GM12878 (cell line): Measurements from ENCODE around the gene DENND6A. TPM values are rescaled to one million over a fixed set of nuclear protein-coding genes. Genes with fewer than 3 reads are reported as not detected.

Experiments used
- ATF7 ChIP-seq: fragments of 450-650 bp; IDR thresholded peaks from 2 replicates; pipeline ENCODE4 v1.6.1; 2016; ENCODE audit warnings: low read depth, mild to moderate bottlenecking
- BMI1 ChIP-seq: fragments of 450-650 bp; IDR thresholded peaks from 2 replicates; pipeline ENCODE4 v1.6.1; 2016; ENCODE audit warnings: mild to moderate bottlenecking, moderate library complexity, borderline replicate concordance
- CREB1 ChIP-seq: IDR thresholded peaks from 2 replicates; pipeline ENCODE4 v1.6.1; 2012; ENCODE audit warnings: low read depth, mild to moderate bottlenecking, inconsistent platforms
- EGR1 ChIP-seq, 2 experiments: IDR thresholded peaks; 1 replicate in 1 of 2; 2 replicates in 1 of 2; pipeline ENCODE4 v1.6.1; 2011 to 2012; ENCODE audit warnings: low read depth in 2 of 2, low read length in 2 of 2, borderline replicate concordance in 1 of 2, mild to moderate bottlenecking in 1 of 2, moderate library complexity in 1 of 2
- EP300 ChIP-seq, 2 experiments: fragments of 150-350 bp in 1 of 2; IDR thresholded peaks; 2 replicates each; pipeline ENCODE4 v1.6.1; 2011 to 2012; ENCODE audit warnings: low read depth in 2 of 2, low read length in 2 of 2, borderline replicate concordance in 1 of 2, improper control_type of control experiment in 1 of 2, inconsistent platforms in 1 of 2; ENCODE audit not compliant: control insufficient read depth in 1 of 2
- IRF4 ChIP-seq: IDR thresholded peaks from 2 replicates; pipeline ENCODE4 v1.6.1; 2011; ENCODE audit warnings: low read depth, low read length
- LARP7 ChIP-seq: fragments of 450-650 bp; IDR thresholded peaks from 2 replicates; pipeline ENCODE4 v1.6.1; 2017; ENCODE audit warnings: mild to moderate bottlenecking
- MYC ChIP-seq: IDR thresholded peaks from 2 replicates; pipeline ENCODE4 v1.6.1; 2011; ENCODE audit warnings: mild to moderate bottlenecking, low read length, moderate library complexity, inconsistent platforms; ENCODE audit not compliant: insufficient read depth, insufficient replicate concordance, insufficient read length, severe bottlenecking
- NR2C1 ChIP-seq: fragments of 450-650 bp; IDR thresholded peaks from 2 replicates; pipeline ENCODE4 v1.6.1; 2017; ENCODE audit warnings: antibody characterized with exemption, mild to moderate bottlenecking, moderate library complexity
- NR2C2 ChIP-seq: IDR thresholded peaks from 2 replicates; pipeline ENCODE4 v1.6.1; 2011; ENCODE audit warnings: borderline replicate concordance, low read depth; ENCODE audit not compliant: control insufficient read depth, insufficient read length
- NR2F1 ChIP-seq: fragments of 450-650 bp; conservative IDR thresholded peaks from 2 replicates; pipeline ENCODE4 v1.6.1; 2017; ENCODE audit warnings: mild to moderate bottlenecking
- PAX8 ChIP-seq: fragments of 450-650 bp; IDR thresholded peaks from 2 replicates; pipeline ENCODE4 v1.6.1; 2017; ENCODE audit warnings: mild to moderate bottlenecking, moderate library complexity
- POLR2A ChIP-seq: IDR thresholded peaks from 2 replicates; pipeline ENCODE4 v1.6.1; 2011; ENCODE audit warnings: low read depth, mild to moderate bottlenecking, low read length
- POLR2AphosphoS5 ChIP-seq: IDR thresholded peaks from 2 replicates; pipeline ENCODE4 v1.6.1; 2011; ENCODE audit warnings: mild to moderate bottlenecking, low read length, inconsistent platforms
- RAD51 ChIP-seq: fragments of 450-650 bp; IDR thresholded peaks from 2 replicates; pipeline ENCODE4 v1.6.1; 2016; ENCODE audit warnings: moderate library complexity, mild to moderate bottlenecking, inconsistent platforms
- RB1 ChIP-seq: fragments of 450-650 bp; formaldehyde crosslinking; IDR thresholded peaks from 2 replicates; pipeline ENCODE4 v1.6.1; 2017; ENCODE audit warnings: mild to moderate bottlenecking, borderline replicate concordance
- RELA ChIP-seq: fragments of 450-650 bp; IDR thresholded peaks from 2 replicates; pipeline ENCODE4 v1.8.0; 2014; ENCODE audit warnings: borderline replicate concordance; ENCODE audit not compliant: partially characterized antibody
- RFX5 ChIP-seq: IDR thresholded peaks from 2 replicates; pipeline ENCODE4 v1.6.1; 2011; ENCODE audit warnings: low read depth, low read length, improper control_type of control experiment
- SIX5 ChIP-seq: IDR thresholded peaks from 2 replicates; pipeline ENCODE4 v1.6.1; 2011; ENCODE audit warnings: mild to moderate bottlenecking, low read depth, low read length, moderate library complexity; ENCODE audit not compliant: severe bottlenecking
- SMAD1 ChIP-seq: fragments of 450-650 bp; IDR thresholded peaks from 2 replicates; pipeline ENCODE4 v1.6.1; 2018; ENCODE audit warnings: mild to moderate bottlenecking, low read depth; ENCODE audit not compliant: partially characterized antibody
- SPI1 ChIP-seq: IDR thresholded peaks from 2 replicates; pipeline ENCODE4 v1.6.1; 2011; ENCODE audit warnings: low read depth, mild to moderate bottlenecking, low read length, moderate library complexity, borderline replicate concordance; ENCODE audit not compliant: insufficient read depth
- SREBF1 ChIP-seq: IDR thresholded peaks from 2 replicates; pipeline ENCODE4 v1.6.1; 2012; ENCODE audit warnings: mild to moderate bottlenecking, low read length
- SUZ12 ChIP-seq: fragments of 200-600 bp; sonication (generic); IDR thresholded peaks from one replicate; pipeline ENCODE4 v1.6.1; 2018; ENCODE audit warnings: antibody characterized with exemption, mild to moderate bottlenecking; ENCODE audit not compliant: unreplicated experiment
- TCF3 ChIP-seq: IDR thresholded peaks from 2 replicates; pipeline ENCODE4 v1.6.1; 2012; ENCODE audit warnings: low read depth, mild to moderate bottlenecking, low read length, borderline replicate concordance; ENCODE audit not compliant: insufficient read depth
- ZNF384 ChIP-seq: IDR thresholded peaks from 2 replicates; pipeline ENCODE4 v1.6.1; 2012; ENCODE audit warnings: low read depth, mild to moderate bottlenecking, low read length, improper control_type of control experiment, borderline replicate concordance
- ZNF622 ChIP-seq: fragments of 450-650 bp; IDR thresholded peaks from 2 replicates; pipeline ENCODE4 v1.6.1; 2017; ENCODE audit warnings: mild to moderate bottlenecking, inconsistent platforms
- polyA plus RNA-seq, 11 experiments: library from polyadenylated mRNA; depleted of rRNA in 4 of 11; unstranded in 6 of 11; stranded (reverse) in 5 of 11; fragments of >200 nt; fragmentation: Nextera tagmentation in 4 of 11; fragmentation: Illumina TruSeq in 1 of 11; extraction: Ambion mirVana in 4 of 11; extraction: Trizol in 1 of 11; gene quantifications; 1 replicate in 1 of 11; 2 replicates in 10 of 11; pipeline versions ENCODE4 v1.2.1 to v1.2.3, GENCODE V29; 2011 to 2016; ENCODE audit warnings: inconsistent platforms in 2 of 11, missing spikeins in 2 of 11, low read depth in 1 of 11
- total RNA-seq, 4 experiments: library from RNA; depleted of rRNA in 3 of 4; stranded (reverse); fragments of >200 nt in 3 of 4; fragmentation: Illumina TruSeq in 1 of 4; extraction: Trizol in 1 of 4; gene quantifications; 2 replicates each; pipeline versions ENCODE4 v1.2.1 to v1.2.3, GENCODE V29; 2013 to 2021
- TF ChIP-seq, protein P1 (sequence below): fragments of 450-650 bp; IDR thresholded peaks from 2 replicates; pipeline ENCODE4 v1.6.1; 2018; ENCODE audit warnings: borderline replicate concordance, mild to moderate bottlenecking; ENCODE audit not compliant: partially characterized antibody
- TF ChIP-seq, protein P2 (sequence below): fragments of 450-650 bp; IDR thresholded peaks from 2 replicates; pipeline ENCODE4 v1.6.1; 2017; ENCODE audit warnings: borderline replicate concordance

DENND6A gene
- total and polyA plus RNA-seq, 10 of the 15 experiments (the other 5 are each of a cell fraction or from before 2014, with no cell fraction given) = 1.8 to 15.3 (median 10.3) TPM

DNA sequence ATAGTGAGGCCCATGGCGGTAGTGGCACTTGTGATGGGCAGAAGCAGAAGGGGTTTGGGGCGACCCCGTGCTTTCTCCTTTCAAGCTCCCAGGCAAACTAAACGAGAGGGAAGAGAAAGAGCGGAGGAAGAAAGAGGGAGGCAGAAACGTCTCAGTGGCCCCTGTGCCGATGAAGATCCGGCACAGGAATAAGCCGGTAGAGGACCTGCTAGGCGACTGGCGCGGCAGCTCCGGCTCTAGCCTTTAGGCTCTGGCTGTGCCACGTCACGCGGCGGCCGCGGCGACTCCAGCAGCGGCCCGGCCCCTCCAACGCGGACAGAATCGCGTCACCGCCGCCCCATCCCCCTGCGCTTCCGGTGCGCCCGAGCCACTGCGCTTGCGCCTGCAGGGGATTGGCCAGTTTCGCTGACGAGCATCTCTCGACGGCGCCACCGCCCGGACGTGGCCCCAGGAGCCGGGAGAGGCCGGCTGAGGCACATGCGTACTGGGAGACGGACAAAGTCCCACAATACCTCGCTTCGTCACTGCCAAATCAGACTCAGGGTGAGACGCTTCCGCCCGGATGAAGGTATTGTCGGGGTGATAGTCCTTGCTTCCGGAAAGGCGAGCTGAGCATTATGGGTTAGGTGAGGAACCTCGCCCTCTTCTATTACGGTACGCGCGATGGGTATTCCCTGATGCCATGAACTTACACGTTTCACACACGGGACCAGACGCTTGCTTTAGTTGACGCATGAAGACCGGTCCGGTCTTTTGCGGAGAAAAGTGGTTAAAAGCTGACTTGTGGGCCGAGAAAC lies 95.6 kb downstream of the DENND6A start, which contains the start of gene ARF4 (continued):
- TF ChIP-seq EP300 (IDR thresholded peaks at IDR 0.05; ENCODE audit: borderline replicate concordance in 1 of 2, control insufficient read depth in 1 of 2, low read depth in 2 of 2, low read length in 2 of 2) (peak in 1 of 2 experiments; percentile 63; a peak in 2 of 4 replicates), TCF3 (peak; percentile 80; the same call in 1 of the 2 replicates), SUZ12 (no peak), POLR2AphosphoS5 (peak; percentile 99), MYC (peak; percentile 80), ATF7 (peak; percentile 76), EGR1 (IDR thresholded peaks at IDR 0.05; ENCODE audit: borderline replicate concordance in 1 of 2, low read depth in 2 of 2, low read length in 2 of 2) (peak in 1 of 2 experiments; percentile 43; a peak in 1 of 3 replicates), NR2C1 (peak; percentile 41; the same call in 1 of the 2 replicates), ZNF622 (no peak), IRF4 (peak; percentile 23; the same call in 1 of the 2 replicates), SPI1 (peak; percentile 29; the same call in 1 of the 2 replicates), RAD51 (no peak), RELA (peak; percentile 38), LARP7 (peak; percentile 60), ZNF384 (no peak), NR2F1 (0 out of 2 replicates have a peak, but pooled peaks have one; percentile 15), SIX5 (peak; percentile 63), RB1 (0 out of 2 replicates have a peak, but pooled peaks have one; percentile 65), CREB1 (peak; percentile 97), SREBF1 (no peak), SMAD1 (peak; percentile 95), RFX5 (peak; percentile 69), PAX8 (no peak), BMI1 (no peak), NR2C2 (no peak), POLR2A (peak; percentile 83)
- TF ChIP-seq, protein P1, sequence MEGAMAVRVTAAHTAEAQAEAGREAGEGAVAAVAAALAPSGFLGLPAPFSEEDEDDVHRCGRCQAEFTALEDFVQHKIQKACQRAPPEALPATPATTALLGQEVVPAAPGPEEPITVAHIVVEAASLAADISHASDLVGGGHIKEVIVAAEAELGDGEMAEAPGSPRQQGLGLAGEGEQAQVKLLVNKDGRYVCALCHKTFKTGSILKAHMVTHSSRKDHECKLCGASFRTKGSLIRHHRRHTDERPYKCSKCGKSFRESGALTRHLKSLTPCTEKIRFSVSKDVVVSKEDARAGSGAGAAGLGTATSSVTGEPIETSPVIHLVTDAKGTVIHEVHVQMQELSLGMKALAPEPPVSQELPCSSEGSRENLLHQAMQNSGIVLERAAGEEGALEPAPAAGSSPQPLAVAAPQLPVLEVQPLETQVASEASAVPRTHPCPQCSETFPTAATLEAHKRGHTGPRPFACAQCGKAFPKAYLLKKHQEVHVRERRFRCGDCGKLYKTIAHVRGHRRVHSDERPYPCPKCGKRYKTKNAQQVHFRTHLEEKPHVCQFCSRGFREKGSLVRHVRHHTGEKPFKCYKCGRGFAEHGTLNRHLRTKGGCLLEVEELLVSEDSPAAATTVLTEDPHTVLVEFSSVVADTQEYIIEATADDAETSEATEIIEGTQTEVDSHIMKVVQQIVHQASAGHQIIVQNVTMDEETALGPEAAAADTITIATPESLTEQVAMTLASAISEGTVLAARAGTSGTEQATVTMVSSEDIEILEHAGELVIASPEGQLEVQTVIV = peak; percentile 54
- TF ChIP-seq, protein P2, sequence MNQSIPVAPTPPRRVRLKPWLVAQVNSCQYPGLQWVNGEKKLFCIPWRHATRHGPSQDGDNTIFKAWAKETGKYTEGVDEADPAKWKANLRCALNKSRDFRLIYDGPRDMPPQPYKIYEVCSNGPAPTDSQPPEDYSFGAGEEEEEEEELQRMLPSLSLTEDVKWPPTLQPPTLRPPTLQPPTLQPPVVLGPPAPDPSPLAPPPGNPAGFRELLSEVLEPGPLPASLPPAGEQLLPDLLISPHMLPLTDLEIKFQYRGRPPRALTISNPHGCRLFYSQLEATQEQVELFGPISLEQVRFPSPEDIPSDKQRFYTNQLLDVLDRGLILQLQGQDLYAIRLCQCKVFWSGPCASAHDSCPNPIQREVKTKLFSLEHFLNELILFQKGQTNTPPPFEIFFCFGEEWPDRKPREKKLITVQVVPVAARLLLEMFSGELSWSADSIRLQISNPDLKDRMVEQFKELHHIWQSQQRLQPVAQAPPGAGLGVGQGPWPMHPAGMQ = no peak
